HG03354 (cell line): Measurements from ENCODE around the gene ERC2.

Experiments used
- ATAC-seq: cut with Tn5 transposase; IDR thresholded peaks from one replicate; pipeline ENCODE4 v1.9.1; 2021; ENCODE audit warnings: mild to moderate bottlenecking; ENCODE audit not compliant: unreplicated experiment, poor library complexity, severe bottlenecking

Gene ERC2

GRCh38 chr3:55576621-55577388 lies 891.5 kb downstream of the ERC2 start:
- ATAC-seq = no peak

GRCh38 chr3:55574671-55575070 lies 893.6 kb downstream of the ERC2 start:
- no peak for ATAC-seq

GRCh38 chr3:55572816-55573215 lies 895.5 kb downstream of the ERC2 start:
- ATAC-seq = no peak

GRCh38 chr3:55571913-55572312 lies 896.4 kb downstream of the ERC2 start:
- ATAC-seq = no peak

- no peak for ATAC-seq
Measured at GRCh38 chr3:55571216-55571813, 897.0 kb downstream of the ERC2 start.

GRCh38 chr3:55570271-55570711 lies 898.0 kb downstream of the ERC2 start:
- ATAC-seq = no peak

- no peak for ATAC-seq
Measured at GRCh38 chr3:55569033-55569599, 899.2 kb downstream of the ERC2 start.

- ATAC-seq = no peak
Measured at GRCh38 chr3:55567615-55568014, 900.7 kb downstream of the ERC2 start.

GRCh38 chr3:55567121-55567520 lies 901.1 kb downstream of the ERC2 start:
- ATAC-seq = no peak

- no peak for ATAC-seq
Measured at GRCh38 chr3:55565521-55565920, 902.7 kb downstream of the ERC2 start.

- no peak for ATAC-seq
Measured at GRCh38 chr3:55564726-55565125, 903.5 kb downstream of the ERC2 start.

GRCh38 chr3:55562700-55563099 lies 905.6 kb downstream of the ERC2 start:
- ATAC-seq = no peak

GRCh38 chr3:55559500-55560423 lies 908.5 kb downstream of the ERC2 start:
- no peak for ATAC-seq

- no peak for ATAC-seq
Measured at GRCh38 chr3:55558316-55558715, 910.0 kb downstream of the ERC2 start.

GRCh38 chr3:55557549-55557948 lies 910.7 kb downstream of the ERC2 start:
- no peak for ATAC-seq

GRCh38 chr3:55556619-55557537 lies 911.4 kb downstream of the ERC2 start:
- no peak for ATAC-seq

GRCh38 chr3:55555873-55556618 lies 912.2 kb downstream of the ERC2 start:
- ATAC-seq = no peak

GRCh38 chr3:55554634-55555425 lies 913.4 kb downstream of the ERC2 start:
- ATAC-seq = no peak
